GM12801 (cell line): ENCODE measurements around the gene RUFY1.

Experiments
- TF ChIP-seq, protein P1 (sequence below): IDR thresholded peaks from one replicate; pipeline ENCODE4 v1.5.1; 2011; ENCODE audit warnings: control low read depth; ENCODE audit not compliant: insufficient read length; ENCODE audit errors: extremely low read depth

The RUFY1 gene

GRCh38 chr5:179542170-179542569, 8.2 kb upstream of the RUFY1 start:
- TF ChIP-seq, protein P1, sequence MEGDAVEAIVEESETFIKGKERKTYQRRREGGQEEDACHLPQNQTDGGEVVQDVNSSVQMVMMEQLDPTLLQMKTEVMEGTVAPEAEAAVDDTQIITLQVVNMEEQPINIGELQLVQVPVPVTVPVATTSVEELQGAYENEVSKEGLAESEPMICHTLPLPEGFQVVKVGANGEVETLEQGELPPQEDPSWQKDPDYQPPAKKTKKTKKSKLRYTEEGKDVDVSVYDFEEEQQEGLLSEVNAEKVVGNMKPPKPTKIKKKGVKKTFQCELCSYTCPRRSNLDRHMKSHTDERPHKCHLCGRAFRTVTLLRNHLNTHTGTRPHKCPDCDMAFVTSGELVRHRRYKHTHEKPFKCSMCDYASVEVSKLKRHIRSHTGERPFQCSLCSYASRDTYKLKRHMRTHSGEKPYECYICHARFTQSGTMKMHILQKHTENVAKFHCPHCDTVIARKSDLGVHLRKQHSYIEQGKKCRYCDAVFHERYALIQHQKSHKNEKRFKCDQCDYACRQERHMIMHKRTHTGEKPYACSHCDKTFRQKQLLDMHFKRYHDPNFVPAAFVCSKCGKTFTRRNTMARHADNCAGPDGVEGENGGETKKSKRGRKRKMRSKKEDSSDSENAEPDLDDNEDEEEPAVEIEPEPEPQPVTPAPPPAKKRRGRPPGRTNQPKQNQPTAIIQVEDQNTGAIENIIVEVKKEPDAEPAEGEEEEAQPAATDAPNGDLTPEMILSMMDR = no peak

DNA sequence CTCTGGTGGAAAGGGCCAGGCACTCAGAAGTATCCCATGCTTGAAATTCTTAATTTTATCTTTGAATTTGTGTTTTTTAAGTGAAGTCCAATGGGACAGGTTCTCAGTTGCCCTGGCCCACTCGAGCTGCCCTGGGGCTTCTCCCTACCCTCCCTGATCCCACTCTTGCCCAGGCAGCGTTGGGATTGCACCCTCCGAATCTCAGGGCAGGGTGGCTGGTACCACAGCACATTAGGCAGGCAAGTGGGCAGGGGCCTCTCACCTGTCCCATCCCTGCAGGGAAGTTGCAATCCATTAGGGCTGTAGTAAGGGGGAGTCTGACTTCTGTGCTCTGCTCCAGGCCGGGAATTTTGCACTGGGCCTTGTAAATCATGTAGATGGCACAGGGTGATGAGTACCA, 2.7 kb downstream of the RUFY1 start:
- TF ChIP-seq, protein P1 = no peak

DNA sequence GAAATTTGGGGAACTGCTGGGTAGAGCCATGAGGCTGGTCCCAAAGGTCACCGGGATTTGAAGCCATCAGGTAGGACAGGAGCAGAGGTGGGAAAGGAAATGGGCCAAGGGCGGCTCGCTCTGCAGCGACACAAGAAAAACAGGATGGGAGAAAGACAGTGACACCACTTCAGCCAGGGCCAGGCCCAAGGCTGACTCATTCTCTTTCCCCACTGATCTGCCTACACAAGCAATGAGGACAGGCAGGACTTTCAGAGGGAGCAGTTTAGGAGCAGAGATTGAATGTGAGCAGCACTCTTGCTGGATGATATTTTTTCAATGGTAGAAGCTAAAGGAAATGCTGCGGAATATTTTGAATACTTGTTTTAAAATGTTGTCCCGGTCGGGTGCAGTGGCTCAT, 3.5 kb downstream of the RUFY1 start:
- TF ChIP-seq, protein P1 = no peak

DNA sequence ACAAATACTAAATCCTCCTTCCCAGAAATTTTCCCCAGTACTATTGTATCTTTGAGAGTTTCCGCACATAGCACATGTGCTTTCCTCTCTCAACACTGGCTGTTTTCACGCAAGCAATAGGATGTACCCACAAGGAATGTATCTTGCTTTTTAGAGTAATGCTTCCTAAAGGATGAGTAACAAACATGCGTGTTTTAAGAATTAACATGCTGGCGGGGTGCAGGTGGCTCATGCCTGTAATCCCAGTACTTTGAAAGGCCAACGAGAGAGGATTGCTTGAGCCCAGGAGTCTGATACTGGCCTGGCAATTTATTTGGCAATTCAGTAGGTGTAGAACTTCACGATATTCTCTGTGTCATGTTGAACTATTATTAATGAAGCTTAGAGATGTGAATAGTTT, 4.6 kb downstream of the RUFY1 start:
- TF ChIP-seq, protein P1 = no peak

DNA sequence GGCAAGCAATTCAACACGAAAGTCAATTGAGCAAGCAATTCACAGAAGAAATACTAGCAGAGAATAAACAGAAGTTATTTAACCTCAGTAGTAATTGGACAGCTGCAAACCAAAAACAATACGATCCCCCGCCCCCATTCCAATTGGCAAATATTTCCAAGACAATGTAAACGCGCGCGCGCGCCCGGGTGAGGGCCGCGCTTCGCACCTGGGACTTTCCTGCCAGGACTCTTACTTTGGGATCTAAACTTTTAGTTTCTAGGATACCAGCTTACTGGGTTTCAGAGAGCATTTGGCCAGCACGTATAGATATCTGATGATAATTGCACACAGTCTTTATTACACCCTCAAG, 8.6 kb downstream of the RUFY1 start:
- TF ChIP-seq, protein P1 = no peak

DNA sequence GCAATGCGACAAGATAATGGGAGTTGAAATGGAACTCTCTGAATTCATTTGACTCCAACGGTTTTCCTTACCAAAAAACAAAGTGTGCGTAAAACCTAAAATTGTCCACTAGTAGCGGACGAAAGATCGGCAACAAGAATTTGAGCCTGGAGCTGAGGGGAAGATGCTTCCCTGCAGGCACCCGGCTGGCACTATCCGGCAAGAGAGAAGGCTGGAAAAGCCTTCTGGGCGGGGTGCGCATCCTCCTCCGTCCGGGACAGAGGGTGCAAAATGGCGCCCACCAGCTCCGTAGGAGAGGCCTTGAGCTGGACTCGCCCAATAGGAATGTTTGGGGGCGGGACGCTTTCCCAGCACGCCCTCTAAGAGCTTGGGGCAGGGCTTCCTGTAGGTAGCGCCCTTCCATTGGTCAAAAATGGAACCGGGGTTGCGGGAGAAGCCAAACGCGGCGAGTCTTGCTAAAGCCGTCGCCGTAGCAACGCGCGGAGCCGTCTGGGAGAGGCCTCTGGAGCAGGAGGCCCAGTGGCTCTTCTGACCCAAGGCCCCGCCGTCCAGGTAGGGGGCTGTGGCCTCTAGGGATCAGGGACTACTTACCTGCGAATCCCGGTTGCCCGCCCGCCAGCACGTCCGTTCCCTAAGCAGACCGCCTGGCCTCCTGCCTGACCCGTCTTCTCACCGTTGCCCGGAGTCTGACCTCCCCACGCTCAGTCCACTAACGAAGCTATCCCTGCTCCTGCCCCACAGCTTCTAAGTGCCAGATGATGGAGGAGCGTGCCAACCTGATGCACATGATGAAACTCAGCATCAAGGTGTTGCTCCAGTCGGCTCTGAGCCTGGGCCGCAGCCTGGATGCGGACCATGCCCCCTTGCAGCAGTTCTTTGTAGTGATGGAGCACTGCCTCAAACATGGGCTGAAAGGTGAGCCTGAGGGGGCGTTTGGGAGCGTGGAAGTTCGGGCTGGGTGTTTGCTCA, 9.2 kb downstream of the RUFY1 start:
- TF ChIP-seq, protein P1 = no peak

DNA sequence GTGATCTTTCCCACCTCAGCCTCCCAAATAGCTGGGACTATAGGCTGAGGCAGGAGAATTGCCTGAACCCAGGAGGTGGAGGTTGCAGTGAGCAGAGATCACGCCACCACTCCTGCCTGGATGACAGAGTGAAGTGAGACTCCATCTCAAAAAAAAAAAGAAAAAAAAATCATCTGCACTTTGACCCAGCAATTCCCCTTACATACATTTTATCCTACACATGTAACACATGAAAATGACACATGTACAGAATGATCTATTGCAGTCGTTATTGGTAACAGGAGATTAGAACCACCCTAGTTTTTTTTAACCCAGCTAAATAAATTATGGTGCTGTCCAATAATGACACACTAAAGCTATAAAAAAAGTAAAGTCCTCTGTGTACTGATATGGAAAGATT, 14.2 kb downstream of the RUFY1 start:
- TF ChIP-seq, protein P1 = no peak
